Activated CD4-positive, CD25-positive, alpha-beta regulatory T cell treated with anti-CD3 and anti-CD28 coated beads, Interleukin-2, amount 50 U/mL, for 72 hours (primary cell): ENCODE results near the gene SAXO2.
"Not testable (repeated sequence)": the region's sequence is repeated elsewhere in the genome, so short reads cannot be mapped to it uniquely, and the experiment has no call there.

Experiments used
- DNase-seq: peaks from one replicate; pipeline ENCODE4 v3.0.0; 2021

SAXO2 gene

GRCh38 chr15:82262422-82263026 lies at the start of gene SAXO2, which contains the start of gene EFL1:
Gene SAXO2, plus strand, starts transcription at chr15:82262818. Its CDS starts 62 bp downstream, at chr15:82262880.
Gene EFL1, minus strand, starts transcription at chr15:82262734. Its CDS starts 956 bp downstream, at chr15:82261778.
- peak; percentile 95 for DNase-seq

- DNase-seq, result not testable (repeated sequence)
Observed at GRCh38 chr15:82216092-82216491, 46.5 kb upstream of the SAXO2 start.

GRCh38 chr15:82221535-82221934 lies 41.1 kb upstream of the SAXO2 start:
- not testable (repeated sequence) for DNase-seq

GRCh38 chr15:82228750-82229149 lies 33.9 kb upstream of the SAXO2 start:
- no peak for DNase-seq

GRCh38 chr15:82231233-82231632 lies 31.4 kb upstream of the SAXO2 start:
- no peak for DNase-seq

GRCh38 chr15:82231842-82232241 lies 30.8 kb upstream of the SAXO2 start:
- no peak for DNase-seq

GRCh38 chr15:82237944-82238534 lies 24.6 kb upstream of the SAXO2 start:
- DNase-seq, result not testable (repeated sequence)

GRCh38 chr15:82239685-82240391 lies 22.8 kb upstream of the SAXO2 start:
- no peak for DNase-seq

- DNase-seq, result not testable (repeated sequence)
Observed at GRCh38 chr15:82241836-82242499, 20.6 kb upstream of the SAXO2 start.

GRCh38 chr15:82243644-82244043 lies 19.0 kb upstream of the SAXO2 start:
- not testable (repeated sequence) for DNase-seq

- not testable (repeated sequence) for DNase-seq
Observed at GRCh38 chr15:82245956-82246355, 16.7 kb upstream of the SAXO2 start.

- not testable (repeated sequence) for DNase-seq
Observed at GRCh38 chr15:82248261-82248660, 14.4 kb upstream of the SAXO2 start.

- DNase-seq, result peak; percentile 36
Observed at GRCh38 chr15:82261566-82262421, 824 bp upstream of the SAXO2 start.

GRCh38 chr15:82263350-82263749 lies 732 bp downstream of the SAXO2 start:
- no peak for DNase-seq

GRCh38 chr15:82267137-82267536 lies 4.5 kb downstream of the SAXO2 start:
- not testable (repeated sequence) for DNase-seq

- DNase-seq, result not testable (repeated sequence)
Observed at GRCh38 chr15:82268454-82268853, 5.8 kb downstream of the SAXO2 start.

GRCh38 chr15:82272154-82272553 lies 9.5 kb downstream of the SAXO2 start:
- DNase-seq, result no peak

- DNase-seq, result no peak
Observed at GRCh38 chr15:82275410-82275809, 12.8 kb downstream of the SAXO2 start.

GRCh38 chr15:82281276-82281675 lies 18.7 kb downstream of the SAXO2 start:
- not testable (repeated sequence) for DNase-seq

GRCh38 chr15:82282386-82282785 lies 19.8 kb downstream of the SAXO2 start:
- DNase-seq, result not testable (repeated sequence)

GRCh38 chr15:82284381-82284780 lies 21.8 kb downstream of the SAXO2 start:
- DNase-seq, result not testable (repeated sequence)

GRCh38 chr15:82286475-82286874 lies 23.9 kb downstream of the SAXO2 start:
- not testable (repeated sequence) for DNase-seq
